Activated CD4-positive, alpha-beta memory T cell treated with anti-CD3 and anti-CD28 coated beads for 36 hours (primary cell): Measurements from ENCODE around the gene INMT. TPM values are rescaled to one million over a fixed set of nuclear protein-coding genes. Genes with fewer than 3 reads are reported as not detected.

Experiments
- CTCF ChIA-PET: fragments of 350-600 bp; sonication (Branson Sonifier 250); formaldehyde crosslinking; loops from one replicate; lab custom pipeline; 2021; ENCODE audit warnings: antibody characterized with exemption, inconsistent platforms; lab: Charles Lee
- POLR2A ChIA-PET: fragments of 350-600 bp; sonication (Branson Sonifier 250); formaldehyde crosslinking; loops from one replicate; lab custom pipeline; 2021; ENCODE audit warnings: antibody characterized with exemption; lab: Charles Lee
- DNase-seq: peaks from one replicate; pipeline ENCODE4 v3.0.0-alpha.2; 2020
- H3K27ac Mint-ChIP-seq: one replicate; pipeline ENCODE4 v1.8.0; 2021; ENCODE audit warnings: mixed read lengths
- H3K27me3 Mint-ChIP-seq: one replicate; pipeline ENCODE4 v1.8.0; 2021; ENCODE audit warnings: mixed read lengths
- H3K36me3 Mint-ChIP-seq: one replicate; pipeline ENCODE4 v1.8.0; 2021; ENCODE audit warnings: mixed read lengths
- H3K4me1 Mint-ChIP-seq: one replicate; pipeline ENCODE4 v1.8.0; 2021; ENCODE audit warnings: low read depth, mixed read lengths
- H3K4me3 Mint-ChIP-seq: one replicate; pipeline ENCODE4 v1.8.0; 2021; ENCODE audit warnings: mild to moderate bottlenecking, mixed read lengths
- H3K9me3 Mint-ChIP-seq: one replicate; pipeline ENCODE4 v1.8.0; 2021; ENCODE audit warnings: mixed read lengths
- intact Hi-C: fragments of 100-400 bp; cut with micrococcal nuclease; formaldehyde crosslinking; loops from one replicate; pipeline ENCODE4 v1.15.1; 2023
- total RNA-seq, 2 experiments: library from RNA; stranded (reverse); gene quantifications; one replicate each; pipeline ENCODE4 v1.2.3, GENCODE V29; 2021

The INMT gene
- total RNA-seq, 2 experiments from 2014 or later = not detected

GRCh38 chr7:30795161-30795948 is 43.4 kb downstream of the INMT start:
- DNase-seq = no peak
- no peaks in the 10 kb centered on the region for H3K36me3 Mint-ChIP-seq
- ChIA-PET CTCF (interaction anchor here (0.7 kb wide), 1 partner anchor 111 kb away, joined by 4 read pairs; no protein-coding TSS in a partner anchor), POLR2A (no interaction called here)
- H3K9me3 Mint-ChIP-seq = no peaks in the 10 kb centered on the region
- intact Hi-C loops = no loop called here
- H3K27ac Mint-ChIP-seq = no peak overlapping the region
- peaks cover 8% of the 10 kb centered on the region for H3K4me1 Mint-ChIP-seq
- no peaks in the 10 kb centered on the region for H3K27me3 Mint-ChIP-seq
- H3K4me3 Mint-ChIP-seq = no peak overlapping the region

GRCh38 chr7:30796105-30796869 is 44.4 kb downstream of the INMT start:
- no peak overlapping the region for H3K27ac Mint-ChIP-seq
- POLR2A ChIA-PET = no interaction called here
- CTCF ChIA-PET = interaction anchor here (0.7 kb wide), 1 partner anchor 110 kb away, joined by 4 read pairs; no protein-coding TSS in a partner anchor
- no peaks in the 10 kb centered on the region for H3K36me3 Mint-ChIP-seq
- H3K4me3 Mint-ChIP-seq = no peak overlapping the region
- peaks cover 8% of the 10 kb centered on the region for H3K4me1 Mint-ChIP-seq
- intact Hi-C loops = no loop called here
- no peaks in the 10 kb centered on the region for H3K9me3 Mint-ChIP-seq
- H3K27me3 Mint-ChIP-seq = no peaks in the 10 kb centered on the region
- no peak for DNase-seq

GRCh38 chr7:30797176-30798040 is 45.5 kb downstream of the INMT start:
- intact Hi-C loops = no loop called here
- Mint-ChIP-seq H3K36me3 (no peaks in the 10 kb centered on the region), H3K4me3 (no peak overlapping the region), H3K27me3 (no peaks in the 10 kb centered on the region), H3K4me1 (peaks cover 8% of the 10 kb centered on the region), H3K27ac (no peak overlapping the region), H3K9me3 (no peaks in the 10 kb centered on the region)
- ChIA-PET POLR2A (no interaction called here), CTCF (no interaction called here)
- DNase-seq = no peak

GRCh38 chr7:30799206-30799975 is 47.5 kb downstream of the INMT start:
- Mint-ChIP-seq H3K9me3 (no peaks in the 10 kb centered on the region), H3K4me1 (peaks cover 8% of the 10 kb centered on the region), H3K27ac (no peak overlapping the region), H3K4me3 (no peak overlapping the region), H3K36me3 (no peaks in the 10 kb centered on the region), H3K27me3 (no peaks in the 10 kb centered on the region)
- intact Hi-C loops = no loop called here
- no peak for DNase-seq
- ChIA-PET POLR2A (no interaction called here), CTCF (interaction anchor here (0.7 to 1.7 kb wide), 3 partner anchors 27 to 323 kb away, joined by 3 to 10 read pairs (median 9); no protein-coding TSS in a partner anchor)

GRCh38 chr7:30799976-30800661 is 48.2 kb downstream of the INMT start:
- Mint-ChIP-seq H3K27me3 (no peaks in the 10 kb centered on the region), H3K36me3 (no peaks in the 10 kb centered on the region), H3K4me1 (peaks cover 8% of the 10 kb centered on the region), H3K27ac (no peak overlapping the region), H3K4me3 (no peak overlapping the region), H3K9me3 (no peaks in the 10 kb centered on the region)
- ChIA-PET POLR2A (no interaction called here), CTCF (interaction anchor here (0.7 to 1.7 kb wide), 3 partner anchors 26 to 322 kb away, joined by 3 to 10 read pairs (median 9); no protein-coding TSS in a partner anchor)
- intact Hi-C loops = loop anchor here (2.0 kb wide), 2 partner anchors 175 to 323 kb away; no protein-coding TSS in a partner anchor
- DNase-seq = no peak

GRCh38 chr7:30800785-30801252 is 48.9 kb downstream of the INMT start:
- ChIA-PET POLR2A (no interaction called here), CTCF (interaction anchor here (1.3 to 1.7 kb wide), 2 partner anchors 138 to 322 kb away, joined by 4 to 9 read pairs; no protein-coding TSS in a partner anchor)
- peaks cover 8% of the 10 kb centered on the region for H3K4me1 Mint-ChIP-seq
- H3K27me3 Mint-ChIP-seq = no peaks in the 10 kb centered on the region
- H3K9me3 Mint-ChIP-seq = no peaks in the 10 kb centered on the region
- no peak overlapping the region for H3K4me3 Mint-ChIP-seq
- DNase-seq = peak; percentile 25
- no peaks in the 10 kb centered on the region for H3K36me3 Mint-ChIP-seq
- intact Hi-C loops = loop anchor here (2.0 kb wide), 2 partner anchors 174 to 322 kb away; no protein-coding TSS in a partner anchor
- no peak overlapping the region for H3K27ac Mint-ChIP-seq

GRCh38 chr7:30802812-30803211 is 50.9 kb downstream of the INMT start:
- intact Hi-C loops = no loop called here
- H3K4me3 Mint-ChIP-seq = no peak overlapping the region
- no peak for DNase-seq
- H3K36me3 Mint-ChIP-seq = no peaks in the 10 kb centered on the region
- ChIA-PET POLR2A (no interaction called here), CTCF (interaction anchor here (1.3 kb wide), 1 partner anchor 17 kb away, joined by 4 read pairs; no protein-coding TSS in a partner anchor)
- H3K27me3 Mint-ChIP-seq = no peaks in the 10 kb centered on the region
- no peaks in the 10 kb centered on the region for H3K9me3 Mint-ChIP-seq
- H3K27ac Mint-ChIP-seq = no peak overlapping the region
- no peaks in the 10 kb centered on the region for H3K4me1 Mint-ChIP-seq

GRCh38 chr7:30804078-30804661 is 52.2 kb downstream of the INMT start:
- Mint-ChIP-seq H3K4me1 (no peaks in the 10 kb centered on the region), H3K9me3 (no peaks in the 10 kb centered on the region), H3K36me3 (no peaks in the 10 kb centered on the region), H3K27ac (no peak overlapping the region), H3K27me3 (no peaks in the 10 kb centered on the region), H3K4me3 (no peak overlapping the region)
- no peak for DNase-seq
- POLR2A ChIA-PET = no interaction called here
- intact Hi-C loops = no loop called here
- CTCF ChIA-PET = interaction anchor here (1.3 kb wide), 1 partner anchor 18 kb away, joined by 4 read pairs; no protein-coding TSS in a partner anchor

GRCh38 chr7:30805081-30805691 is 53.3 kb downstream of the INMT start:
- no peak for DNase-seq
- intact Hi-C loops = no loop called here
- H3K27ac Mint-ChIP-seq = no peak overlapping the region
- H3K9me3 Mint-ChIP-seq = no peaks in the 10 kb centered on the region
- H3K4me3 Mint-ChIP-seq = no peak overlapping the region
- H3K4me1 Mint-ChIP-seq = no peaks in the 10 kb centered on the region
- no peaks in the 10 kb centered on the region for H3K27me3 Mint-ChIP-seq
- H3K36me3 Mint-ChIP-seq = no peaks in the 10 kb centered on the region
- CTCF ChIA-PET = interaction anchor here (1.1 kb wide), 1 partner anchor 318 kb away, joined by 4 read pairs; no protein-coding TSS in a partner anchor
- POLR2A ChIA-PET = no interaction called here

- CTCF ChIA-PET = interaction anchor here (0.7 to 1.1 kb wide), 2 partner anchors 317 to 329 kb away, joined by 3 to 4 read pairs; no protein-coding TSS in a partner anchor
- H3K4me1 Mint-ChIP-seq = no peaks in the 10 kb centered on the region
- no peaks in the 10 kb centered on the region for H3K36me3 Mint-ChIP-seq
- H3K9me3 Mint-ChIP-seq = no peaks in the 10 kb centered on the region
- no peak overlapping the region for H3K4me3 Mint-ChIP-seq
- H3K27ac Mint-ChIP-seq = no peak overlapping the region
- POLR2A ChIA-PET = no interaction called here
- intact Hi-C loops = no loop called here
- no peak for DNase-seq
- no peaks in the 10 kb centered on the region for H3K27me3 Mint-ChIP-seq
These were observed 54.0 kb downstream of the INMT start for GRCh38 chr7:30805931-30806330.
